BLaER1 treated with 17β-estradiol and CSF1 and Interleukin-3, amounts not matched to agents 10 nM and 100 nM (cell line): Measurements from ENCODE around the gene GPATCH1.
"Not testable (repeated sequence)": the region's sequence is repeated elsewhere in the genome, so short reads cannot be mapped to it uniquely, and the experiment has no call there.

Experiments
- H3K27ac ChIP-seq, 11 experiments: shearing (Covaris generic); formaldehyde crosslinking; 2 replicates each; pipeline ENCODE4 v1.8.1; 2022
- H3K27me3 ChIP-seq, 11 experiments: shearing (Covaris generic); formaldehyde crosslinking; 2 replicates each; pipeline ENCODE4 v1.8.1; 2022
- H3K36me3 ChIP-seq, 11 experiments: shearing (Covaris generic); formaldehyde crosslinking; 2 replicates each; pipeline ENCODE4 v1.8.1; 2022
- H3K4me1 ChIP-seq, 10 experiments: shearing (Covaris generic); formaldehyde crosslinking; 2 replicates each; pipeline ENCODE4 v1.8.1; 2022
- H3K4me2 ChIP-seq, 11 experiments: shearing (Covaris generic); formaldehyde crosslinking; 2 replicates each; pipeline ENCODE4 v1.8.1; 2022
- H3K4me3 ChIP-seq, 10 experiments: shearing (Covaris generic); formaldehyde crosslinking; 2 replicates each; pipeline ENCODE4 v1.8.1; 2022
- H3K9ac ChIP-seq, 11 experiments: shearing (Covaris generic); formaldehyde crosslinking; 2 replicates each; pipeline ENCODE4 v1.8.1; 2022
- H3K9me3 ChIP-seq, 11 experiments: shearing (Covaris generic); formaldehyde crosslinking; replicated peaks in 1 of 11; 2 replicates each; pipeline ENCODE4 v1.8.1; 2022
- H4K20me1 ChIP-seq, 11 experiments: shearing (Covaris generic); formaldehyde crosslinking; 2 replicates each; pipeline ENCODE4 v1.8.1; 2022
- Cebpa-rat ChIP-seq, 11 experiments: shearing (Covaris generic); IDR thresholded peaks; 2 replicates each; pipeline ENCODE4 v1.8.1; 2022

Gene GPATCH1

GRCh38 chr19:33039815-33040214, 41.2 kb upstream of the GPATCH1 start:
- Histone ChIP-seq H3K27me3 (peaks cover 0 to 16% (median 0%) of the 10 kb centered on the region in 11 experiments; a peak in 5 of 22 replicates), H3K4me1 (peaks cover 7 to 31% (median 23%) of the 10 kb centered on the region in 10 experiments; a peak in 18 of 20 replicates), H3K27ac (no peak overlapping the region), H3K9me3 (peaks cover 6 to 11% (median 8%) of the 10 kb centered on the region in 11 experiments; a peak in 14 of 22 replicates), H3K36me3 (no peaks in the 10 kb centered on the region), H4K20me1 (peaks cover 0 to 23% (median 0%) of the 10 kb centered on the region in 11 experiments; a peak in 7 of 22 replicates), H3K9ac (no peak overlapping the region), H3K4me2 (no peak overlapping the region), H3K4me3 (no peak overlapping the region)
- no peak for TF ChIP-seq Cebpa-rat (IDR thresholded peaks at IDR 0.05)

DNA sequence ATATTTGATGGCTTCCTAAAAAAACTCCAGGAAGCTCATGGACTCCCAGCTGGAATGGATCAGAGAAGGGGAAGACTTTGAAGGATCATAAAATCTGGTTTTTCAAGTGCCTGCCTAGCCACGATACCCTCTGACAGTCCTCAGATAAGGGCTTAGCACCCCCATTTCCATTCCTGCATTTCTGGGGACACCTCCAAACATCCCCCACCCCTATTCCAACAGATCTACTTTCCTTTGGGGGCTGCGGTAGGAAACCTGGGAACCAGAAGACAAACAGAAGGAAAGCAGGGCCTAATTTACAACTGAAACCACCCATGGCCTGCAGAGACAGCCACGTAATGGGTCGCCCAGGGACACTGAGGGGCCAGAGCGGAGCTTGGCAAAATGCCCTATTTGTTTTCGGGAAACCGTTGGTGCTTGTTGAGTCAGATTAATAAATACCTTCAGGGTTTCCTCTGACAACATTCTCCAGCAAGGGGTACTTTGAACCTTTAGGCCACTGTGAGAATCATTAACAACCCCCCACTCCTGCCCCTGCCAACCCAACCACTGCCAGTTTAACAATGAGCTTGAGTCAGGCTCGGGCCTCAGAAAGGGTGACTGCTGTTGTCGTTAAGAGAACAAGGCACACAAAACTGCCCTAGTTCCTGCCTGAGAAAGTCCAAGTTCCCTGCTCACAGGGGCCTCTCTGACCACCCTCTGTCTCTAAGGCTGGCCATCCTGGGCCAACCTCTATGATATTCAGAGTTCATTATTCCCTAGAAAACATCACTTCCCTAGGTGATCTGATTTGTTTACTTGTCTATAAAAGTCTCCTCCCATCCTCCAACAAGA, 39.8 kb upstream of the GPATCH1 start:
- no peak for TF ChIP-seq Cebpa-rat (IDR thresholded peaks at IDR 0.05)
- Histone ChIP-seq H3K4me2 (no peak overlapping the region), H3K27ac (no peak overlapping the region)

GRCh38 chr19:33041828-33042160, 39.2 kb upstream of the GPATCH1 start:
- H3K9ac ChIP-seq, H3K4me3 ChIP-seq, H3K9me3 ChIP-seq, H3K27ac ChIP-seq, H3K36me3 ChIP-seq, H3K4me2 ChIP-seq: not testable (repeated sequence)
- Histone ChIP-seq H3K27me3 (peaks cover 0 to 10% (median 0%) of the 10 kb centered on the region in 11 experiments; a peak in 5 of 22 replicates), H3K4me1 (peaks cover 7 to 26% (median 20%) of the 10 kb centered on the region in 10 experiments; a peak in 18 of 20 replicates), H4K20me1 (peaks cover 0 to 22% (median 0%) of the 10 kb centered on the region in 11 experiments; a peak in 7 of 22 replicates)

More for the DNA sequence above, 39.8 kb upstream of the GPATCH1 start:
- Histone ChIP-seq H3K4me1 (peaks cover 7 to 31% (median 23%) of the 10 kb centered on the region in 10 experiments; a peak in 18 of 20 replicates), H4K20me1 (peaks cover 0 to 23% (median 0%) of the 10 kb centered on the region in 11 experiments; a peak in 7 of 22 replicates), H3K36me3 (no peaks in the 10 kb centered on the region), H3K9me3 (peaks cover 5 to 9% (median 6%) of the 10 kb centered on the region in 11 experiments; a peak in 14 of 22 replicates), H3K4me3 (no peak overlapping the region), H3K27me3 (peaks cover 0 to 10% (median 0%) of the 10 kb centered on the region in 11 experiments; a peak in 5 of 22 replicates), H3K9ac (no peak overlapping the region)

DNA sequence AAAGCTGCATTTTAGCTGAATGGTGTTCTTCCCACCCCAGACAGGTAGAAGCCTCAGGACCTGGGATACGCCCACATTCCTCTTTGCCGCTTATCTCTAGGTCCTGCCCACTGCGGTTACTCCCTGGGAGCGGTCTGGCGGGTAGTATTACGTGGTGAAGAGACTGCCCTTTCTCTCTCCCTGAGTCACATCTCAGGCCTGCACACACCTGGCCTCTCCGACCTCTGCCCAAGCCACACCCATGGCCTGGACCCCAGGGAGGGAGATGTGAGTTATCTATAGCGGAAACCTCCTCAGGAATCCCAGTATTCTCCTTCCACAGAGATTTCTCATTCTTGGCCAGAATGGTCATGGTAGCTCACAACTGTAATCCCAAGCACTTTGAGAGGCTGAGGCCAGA, 33.6 kb upstream of the GPATCH1 start:
- no peaks in the 10 kb centered on the region; a peak in 1 of 22 replicates for H4K20me1 ChIP-seq
- no peak overlapping the region for H3K27ac ChIP-seq
- TF ChIP-seq Cebpa-rat (IDR thresholded peaks at IDR 0.05), result no peak
- H3K4me3 ChIP-seq, result no peak overlapping the region
- peaks cover 0 to 5% (median 3%) of the 10 kb centered on the region in 10 experiments; a peak in 11 of 20 replicates for H3K4me1 ChIP-seq
- H3K9me3 ChIP-seq, result no peaks in the 10 kb centered on the region
- H3K36me3 ChIP-seq, result no peaks in the 10 kb centered on the region
- H3K4me2 ChIP-seq, result no peak overlapping the region
- H3K27me3 ChIP-seq, result no peaks in the 10 kb centered on the region
- H3K9ac ChIP-seq, result no peak overlapping the region

GRCh38 chr19:33048806-33049676, 31.9 kb upstream of the GPATCH1 start:
- Histone ChIP-seq H4K20me1 (no peaks in the 10 kb centered on the region; a peak in 1 of 22 replicates), H3K4me2 (no peak overlapping the region), H3K9me3 (no peaks in the 10 kb centered on the region), H3K4me1 (peaks cover 0 to 9% (median 7%) of the 10 kb centered on the region in 10 experiments; a peak in 11 of 20 replicates), H3K27ac (no peak overlapping the region), H3K4me3 (no peak overlapping the region), H3K36me3 (no peaks in the 10 kb centered on the region), H3K9ac (no peak overlapping the region), H3K27me3 (no peaks in the 10 kb centered on the region)
- TF ChIP-seq Cebpa-rat (IDR thresholded peaks at IDR 0.05), result no peak

- Histone ChIP-seq H3K4me3 (no peak overlapping the region), H3K27me3 (no peaks in the 10 kb centered on the region), H3K27ac (no peak overlapping the region), H3K9ac (no peak overlapping the region), H3K4me2 (no peak overlapping the region), H4K20me1 (no peaks in the 10 kb centered on the region; a peak in 1 of 22 replicates), H3K4me1 (peaks cover 0 to 9% (median 7%) of the 10 kb centered on the region in 10 experiments; a peak in 11 of 20 replicates), H3K36me3 (no peaks in the 10 kb centered on the region), H3K9me3 (no peaks in the 10 kb centered on the region)
- TF ChIP-seq Cebpa-rat (IDR thresholded peaks at IDR 0.05), result no peak
Measured at GRCh38 chr19:33050110-33050509, 30.9 kb upstream of the GPATCH1 start.

- Histone ChIP-seq H3K4me1 (peaks cover 0 to 9% (median 7%) of the 10 kb centered on the region in 10 experiments; a peak in 11 of 20 replicates), H4K20me1 (no peaks in the 10 kb centered on the region; a peak in 1 of 22 replicates), H3K4me2 (peak overlapping the region in 6 of 11 experiments; percentile 7 to 42 (median 33); a peak in 7 of 22 replicates), H3K36me3 (no peaks in the 10 kb centered on the region), H3K4me3 (no peak overlapping the region), H3K9ac (no peak overlapping the region), H3K27ac (no peak overlapping the region), H3K9me3 (no peaks in the 10 kb centered on the region), H3K27me3 (no peaks in the 10 kb centered on the region)
- TF ChIP-seq Cebpa-rat (IDR thresholded peaks at IDR 0.05), result peak in 8 of 11 experiments; percentile 46 to 89 (median 74); a peak in 15 of 22 replicates
Measured at GRCh38 chr19:33052352-33052972, 28.5 kb upstream of the GPATCH1 start.

- no peak overlapping the region for H3K4me2 ChIP-seq
- H3K4me1 ChIP-seq, result peaks cover 0 to 9% (median 7%) of the 10 kb centered on the region in 10 experiments; a peak in 11 of 20 replicates
- no peak for TF ChIP-seq Cebpa-rat (IDR thresholded peaks at IDR 0.05)
- H3K9ac ChIP-seq, result no peak overlapping the region
- no peak overlapping the region for H3K4me3 ChIP-seq
- no peaks in the 10 kb centered on the region for H3K27me3 ChIP-seq
- H4K20me1 ChIP-seq, result no peaks in the 10 kb centered on the region; a peak in 1 of 22 replicates
- H3K36me3 ChIP-seq, result no peaks in the 10 kb centered on the region
- H3K27ac ChIP-seq, result no peak overlapping the region
- H3K9me3 ChIP-seq, result no peaks in the 10 kb centered on the region
Measured at GRCh38 chr19:33054623-33055022, 26.4 kb upstream of the GPATCH1 start.
